GM23338 (cell line): ENCODE data around the gene FBXW11.

ENCODE experiments used
- EZH2 ChIP-seq: fragments of 200-600 bp; sonication (generic); IDR thresholded peaks from one replicate; pipeline ENCODE4 v1.8.0; 2017; ENCODE audit warnings: antibody characterized with exemption, mild to moderate bottlenecking, low read depth; ENCODE audit not compliant: unreplicated experiment
- EZH2phosphoT487 ChIP-seq: fragments of 200-600 bp; sonication (generic); IDR thresholded peaks from one replicate; pipeline ENCODE4 v1.8.1; 2018; ENCODE audit warnings: antibody characterized with exemption; ENCODE audit not compliant: unreplicated experiment
- JUNB ChIP-seq: IDR thresholded peaks from one replicate; pipeline ENCODE4 v1.6.1; 2016; ENCODE audit warnings: antibody characterized with exemption; ENCODE audit not compliant: unreplicated experiment
- TF ChIP-seq, protein P1 (sequence below), 2 experiments: fragments of 200-600 bp in 1 of 2; sonication (generic) in 1 of 2; conservative IDR thresholded peaks; 2 replicates each; pipeline versions ENCODE4 v1.5.1 to v1.6.1; 2016 to 2017; ENCODE audit warnings: antibody characterized with exemption in 2 of 2, low read depth in 2 of 2, mild to moderate bottlenecking in 2 of 2, moderate library complexity in 1 of 2

DNA sequence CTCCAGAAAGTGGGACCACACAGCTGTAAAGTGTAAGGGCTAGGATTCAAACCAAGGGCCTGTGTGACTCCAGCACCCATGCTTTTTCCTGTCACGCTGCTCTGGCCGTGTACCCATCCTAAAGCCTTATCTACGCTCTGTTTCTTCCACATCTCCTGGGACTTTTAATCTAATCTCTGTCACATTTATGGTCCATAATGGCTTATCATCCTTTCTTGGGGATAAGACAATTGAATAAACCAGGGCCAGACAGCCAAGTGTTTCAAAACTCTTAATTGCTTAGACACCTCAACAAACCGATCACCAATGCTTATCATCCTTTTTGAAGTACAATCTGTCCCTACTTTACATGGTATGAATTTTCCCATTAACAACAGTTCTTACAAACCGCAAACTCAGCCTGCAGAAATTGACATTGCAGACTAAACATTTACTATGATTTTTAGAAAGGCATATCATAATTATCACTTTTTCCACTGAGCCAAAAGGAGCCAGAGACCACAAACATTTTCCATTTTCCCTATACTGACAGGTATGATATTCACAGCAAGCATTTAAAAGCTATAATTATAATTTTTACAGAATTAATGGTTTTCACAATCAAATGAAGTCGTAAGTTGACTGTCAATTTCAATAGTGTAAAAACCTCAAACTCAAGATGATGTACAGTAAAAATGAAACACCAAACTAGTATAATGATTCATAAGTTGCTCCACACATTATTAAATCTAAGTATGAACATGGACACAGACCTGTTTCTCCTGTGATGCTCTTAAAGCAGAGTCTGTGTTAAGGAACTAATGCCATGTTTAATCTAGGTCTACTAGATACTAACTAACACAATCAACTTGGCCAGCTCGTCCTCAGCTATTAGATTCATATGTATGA, 99.5 kb downstream of the FBXW11 start:
- TF ChIP-seq, protein P1, sequence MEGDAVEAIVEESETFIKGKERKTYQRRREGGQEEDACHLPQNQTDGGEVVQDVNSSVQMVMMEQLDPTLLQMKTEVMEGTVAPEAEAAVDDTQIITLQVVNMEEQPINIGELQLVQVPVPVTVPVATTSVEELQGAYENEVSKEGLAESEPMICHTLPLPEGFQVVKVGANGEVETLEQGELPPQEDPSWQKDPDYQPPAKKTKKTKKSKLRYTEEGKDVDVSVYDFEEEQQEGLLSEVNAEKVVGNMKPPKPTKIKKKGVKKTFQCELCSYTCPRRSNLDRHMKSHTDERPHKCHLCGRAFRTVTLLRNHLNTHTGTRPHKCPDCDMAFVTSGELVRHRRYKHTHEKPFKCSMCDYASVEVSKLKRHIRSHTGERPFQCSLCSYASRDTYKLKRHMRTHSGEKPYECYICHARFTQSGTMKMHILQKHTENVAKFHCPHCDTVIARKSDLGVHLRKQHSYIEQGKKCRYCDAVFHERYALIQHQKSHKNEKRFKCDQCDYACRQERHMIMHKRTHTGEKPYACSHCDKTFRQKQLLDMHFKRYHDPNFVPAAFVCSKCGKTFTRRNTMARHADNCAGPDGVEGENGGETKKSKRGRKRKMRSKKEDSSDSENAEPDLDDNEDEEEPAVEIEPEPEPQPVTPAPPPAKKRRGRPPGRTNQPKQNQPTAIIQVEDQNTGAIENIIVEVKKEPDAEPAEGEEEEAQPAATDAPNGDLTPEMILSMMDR (conservative IDR thresholded peaks at IDR 0.05; ENCODE audit: low read depth in 2 of 2) = no peak
- TF ChIP-seq EZH2 (no peak), EZH2phosphoT487 (no peak), JUNB (no peak)
